Measurements from ENCODE around the gene CAD. TPM values are rescaled to one million over a fixed set of nuclear protein-coding genes. Genes with fewer than 3 reads are reported as not detected.
A peak's percentile ranks its signal among the peaks of the same experiment; 100 is the strongest.

CAD gene
- total RNA-seq, 3 donors from 2014 or later (not counting 1 experiment from before 2014, with no cell fraction given) = 21.8 to 26.6 (median 24.0) TPM

GRCh38 chr2:27211943-27212625 lies 5.1 kb upstream of the CAD start, which contains the start of the genes ATRAID and SLC5A6:
Gene ATRAID, plus strand, starts transcription at chr2:27212041. Its CDS starts 328 bp downstream, at chr2:27212369.
Gene SLC5A6, minus strand, starts transcription at chr2:27212268. Its CDS starts 4,618 bp downstream, at chr2:27207650.
- peak within 1 kb of the TSS; percentile 100 for H3K4me3 Mint-ChIP-seq

GRCh38 chr2:27212626-27213471 lies 4.3 kb upstream of the CAD start:
- no peaks in the 10 kb centered on the region for H3K27me3 ChIP-seq (ENCODE audit: control insufficient read depth, insufficient read depth, low read length)
- H3K4me3 ChIP-seq (ENCODE audit: low read length) = peak overlapping the region; percentile 81
- H3K27me3 Mint-ChIP-seq (ENCODE audit: low read depth in 2 of 2) = no peaks in the 10 kb centered on the region
- peak overlapping the region; percentile 100 for H3K4me3 Mint-ChIP-seq
- peaks cover 20% of the 10 kb centered on the region for H3K36me3 ChIP-seq (ENCODE audit: control insufficient read depth, insufficient read depth, low read length)
- peaks cover 24% of the 10 kb centered on the region for H3K4me1 ChIP-seq (ENCODE audit: control insufficient read depth, insufficient read depth, low read length)
- peak in 1 of 2 donors; percentile 90 for DNase-seq
- peaks cover 29 to 50% of the 10 kb centered on the region in 2 donors for H3K4me1 Mint-ChIP-seq
- no peaks in the 10 kb centered on the region for H3K9me3 Mint-ChIP-seq
- no peak for TF ChIP-seq CTCF (IDR thresholded peaks at IDR 0.05)
- no peaks in the 10 kb centered on the region for H3K36me3 Mint-ChIP-seq
- intact Hi-C loops (cut with micrococcal nuclease) = loop anchor here (1.0 to 5.0 kb wide), 4 partner anchors 79 to 274 kb away; partner anchors contain the start of genes GTF3C2, IFT172, KHK and PREB
- ATAC-seq = peak; percentile 46 to 72 (median 56)
- H3K27ac Mint-ChIP-seq = peak overlapping the region; percentile 99 to 100
- peak overlapping the region; percentile 97 for H3K27ac ChIP-seq (ENCODE audit: low read length)
- H3K9me3 ChIP-seq (ENCODE audit: control insufficient read depth, insufficient read depth, low read length) = no peaks in the 10 kb centered on the region
- WGBS (ENCODE audit: insufficient coverage) = 8% methylated on average over 34 of the region's 34 CpGs

More at GRCh38 chr2:27211943-27212625, 5.1 kb upstream of the CAD start, which contains the start of the genes ATRAID and SLC5A6:
- no peaks in the 10 kb centered on the region for H3K27me3 ChIP-seq (ENCODE audit: control insufficient read depth, insufficient read depth, low read length)
- H3K9me3 Mint-ChIP-seq = no peaks in the 10 kb centered on the region
- peaks cover 19% of the 10 kb centered on the region for H3K4me1 ChIP-seq (ENCODE audit: control insufficient read depth, insufficient read depth, low read length)
- TF ChIP-seq CTCF (IDR thresholded peaks at IDR 0.05) = no peak
- peaks cover 26 to 42% of the 10 kb centered on the region in 2 donors for H3K4me1 Mint-ChIP-seq
- WGBS (ENCODE audit: insufficient coverage) = 0% methylated on average over 73 of the region's 73 CpGs
- peak within 1 kb of the TSS; percentile 81 for H3K4me3 ChIP-seq (ENCODE audit: low read length)
- no peaks in the 10 kb centered on the region for H3K9me3 ChIP-seq (ENCODE audit: control insufficient read depth, insufficient read depth, low read length)
- H3K27ac Mint-ChIP-seq = peak within 1 kb of the TSS; percentile 99 to 100
- H3K36me3 Mint-ChIP-seq = no peaks in the 10 kb centered on the region
- no peaks in the 10 kb centered on the region for H3K27me3 Mint-ChIP-seq (ENCODE audit: low read depth in 2 of 2)
- peak within 1 kb of the TSS; percentile 97 for H3K27ac ChIP-seq (ENCODE audit: low read length)
- intact Hi-C loops (cut with micrococcal nuclease) = loop anchor here (1.0 to 5.0 kb wide), 4 partner anchors 78 to 275 kb away; partner anchors contain the start of genes GTF3C2, IFT172, KHK and PREB
- peak; percentile 92 to 94 for DNase-seq
- peak; percentile 89 to 96 (median 89) for ATAC-seq
- H3K36me3 ChIP-seq (ENCODE audit: control insufficient read depth, insufficient read depth, low read length) = peaks cover 27% of the 10 kb centered on the region

GRCh38 chr2:27214941-27215340 lies 2.2 kb upstream of the CAD start:
- ATAC-seq = no peak
- no peak for DNase-seq
- H3K36me3 Mint-ChIP-seq = no peaks in the 10 kb centered on the region
- H3K27me3 Mint-ChIP-seq (ENCODE audit: low read depth in 2 of 2) = no peaks in the 10 kb centered on the region
- H3K27ac Mint-ChIP-seq = no peak overlapping the region
- H3K9me3 ChIP-seq (ENCODE audit: control insufficient read depth, insufficient read depth, low read length) = no peaks in the 10 kb centered on the region
- H3K4me1 ChIP-seq (ENCODE audit: control insufficient read depth, insufficient read depth, low read length) = peaks cover 29% of the 10 kb centered on the region
- no peak overlapping the region for H3K4me3 Mint-ChIP-seq
- 100% methylated on average over 3 of the region's 3 CpGs for WGBS (ENCODE audit: insufficient coverage)
- peaks cover 9% of the 10 kb centered on the region for H3K36me3 ChIP-seq (ENCODE audit: control insufficient read depth, insufficient read depth, low read length)
- no peaks in the 10 kb centered on the region for H3K27me3 ChIP-seq (ENCODE audit: control insufficient read depth, insufficient read depth, low read length)
- H3K9me3 Mint-ChIP-seq = no peaks in the 10 kb centered on the region
- intact Hi-C loops (cut with micrococcal nuclease) = loop anchor here (5.0 kb wide), 3 partner anchors 128 to 272 kb away; partner anchors contain the start of genes GTF3C2, IFT172 and KHK
- H3K4me3 ChIP-seq (ENCODE audit: low read length) = no peak overlapping the region
- H3K4me1 Mint-ChIP-seq = peaks cover 34 to 50% of the 10 kb centered on the region in 2 donors
- TF ChIP-seq CTCF (IDR thresholded peaks at IDR 0.05) = no peak
- no peak overlapping the region for H3K27ac ChIP-seq (ENCODE audit: low read length)

Measured in natural killer cell (primary cell).